ENCODE measurements around the gene DDX41.

DNA sequence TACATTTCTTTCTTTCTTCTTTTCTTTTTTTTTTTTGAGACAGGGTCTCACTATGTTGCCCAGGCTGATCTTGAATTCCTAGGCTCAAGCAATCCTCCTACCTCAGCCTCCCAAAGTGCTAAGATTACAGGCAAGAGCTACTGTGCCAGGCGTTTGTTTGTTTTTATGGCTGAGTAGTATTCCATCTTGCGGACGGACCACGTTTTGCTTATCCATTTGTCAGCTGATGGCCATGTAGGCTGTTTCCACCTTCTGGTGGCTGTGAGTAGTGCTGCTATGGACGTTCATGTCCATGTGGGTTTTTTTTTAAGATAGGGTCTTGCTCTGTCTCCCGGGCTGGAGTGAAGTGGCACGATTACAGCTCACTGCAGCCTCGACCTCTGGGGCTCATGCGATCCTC lies 9.6 kb downstream of the DDX41 start:
- no peak for TF ChIP-seq POLR2A (IDR thresholded peaks at IDR 0.05)
- no peak for TF ChIP-seq CTCF (IDR thresholded peaks at IDR 0.05)
